Astrocyte (in vitro differentiated cells and primary cell): ENCODE measurements around the gene SCRN1.

Experiments used
- EZH2 ChIP-seq: IDR thresholded peaks from 2 replicates; pipeline ENCODE4 v1.6.1; 2012; ENCODE audit warnings: mild to moderate bottlenecking, low read length, inconsistent platforms; ENCODE audit not compliant: insufficient read depth
- TF ChIP-seq, protein P1 (sequence below): IDR thresholded peaks from 2 replicates; pipeline ENCODE4 v1.5.1; 2011; ENCODE audit warnings: low read depth, mild to moderate bottlenecking, inconsistent platforms, low read length, moderate library complexity; ENCODE audit not compliant: insufficient read depth

DNA sequence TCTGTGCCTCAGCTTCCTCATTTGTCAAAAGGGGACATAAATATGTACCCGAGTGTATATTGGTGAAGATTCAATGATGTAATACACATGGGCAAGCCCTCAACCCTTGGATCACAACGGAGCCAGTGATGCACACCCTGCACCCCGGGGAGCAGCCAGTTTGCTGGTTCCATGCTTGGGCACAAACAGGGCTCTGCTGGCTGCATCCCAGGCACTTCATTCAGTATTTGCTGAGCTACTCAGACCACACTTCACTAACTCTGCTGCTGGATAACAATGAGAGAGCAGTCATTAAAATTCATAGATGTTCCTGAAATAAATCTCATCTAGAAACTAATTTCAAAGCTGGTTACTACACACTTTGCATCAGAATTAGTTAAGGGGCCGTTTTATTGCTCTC lies 72.0 kb downstream of the SCRN1 start:
- TF ChIP-seq, protein P1, sequence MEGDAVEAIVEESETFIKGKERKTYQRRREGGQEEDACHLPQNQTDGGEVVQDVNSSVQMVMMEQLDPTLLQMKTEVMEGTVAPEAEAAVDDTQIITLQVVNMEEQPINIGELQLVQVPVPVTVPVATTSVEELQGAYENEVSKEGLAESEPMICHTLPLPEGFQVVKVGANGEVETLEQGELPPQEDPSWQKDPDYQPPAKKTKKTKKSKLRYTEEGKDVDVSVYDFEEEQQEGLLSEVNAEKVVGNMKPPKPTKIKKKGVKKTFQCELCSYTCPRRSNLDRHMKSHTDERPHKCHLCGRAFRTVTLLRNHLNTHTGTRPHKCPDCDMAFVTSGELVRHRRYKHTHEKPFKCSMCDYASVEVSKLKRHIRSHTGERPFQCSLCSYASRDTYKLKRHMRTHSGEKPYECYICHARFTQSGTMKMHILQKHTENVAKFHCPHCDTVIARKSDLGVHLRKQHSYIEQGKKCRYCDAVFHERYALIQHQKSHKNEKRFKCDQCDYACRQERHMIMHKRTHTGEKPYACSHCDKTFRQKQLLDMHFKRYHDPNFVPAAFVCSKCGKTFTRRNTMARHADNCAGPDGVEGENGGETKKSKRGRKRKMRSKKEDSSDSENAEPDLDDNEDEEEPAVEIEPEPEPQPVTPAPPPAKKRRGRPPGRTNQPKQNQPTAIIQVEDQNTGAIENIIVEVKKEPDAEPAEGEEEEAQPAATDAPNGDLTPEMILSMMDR, result no peak
- TF ChIP-seq EZH2, result no peak
